CD14-positive monocyte (primary cell): ENCODE results near the gene ASTN2. TPM values are rescaled to one million over a fixed set of nuclear protein-coding genes. Genes with fewer than 3 reads are reported as not detected.

Source experiments
- DNase-seq, 3 donors: peaks; one replicate each; pipeline ENCODE4 v3.0.0-alpha.2; 2011 to 2022
- H2AFZ ChIP-seq: 2 replicates; pipeline ENCODE4 v1.6.0; 2012; ENCODE audit warnings: mild to moderate bottlenecking, low read depth, low read length, inconsistent platforms; ENCODE audit not compliant: insufficient read depth, poor library complexity, severe bottlenecking
- H3K27ac ChIP-seq, 2 donors: 1 replicate in 1 of 2; 2 replicates in 1 of 2; pipeline ENCODE4 v1.5.1; 2012 to 2013; ENCODE audit warnings: low read length in 2 of 2, control low read depth in 1 of 2, inconsistent platforms in 1 of 2, low read depth in 1 of 2, mild to moderate bottlenecking in 1 of 2
- H3K27me3 ChIP-seq, 2 donors: one replicate each; pipeline versions ENCODE4 v1.6.0 to v1.6.1; 2011 to 2013; ENCODE audit warnings: low read length in 2 of 2; ENCODE audit not compliant: control insufficient read depth in 2 of 2, insufficient read depth in 2 of 2
- H3K36me3 ChIP-seq, 2 donors: replicated peaks in 1 of 2; 1 replicate in 1 of 2; 2 replicates in 1 of 2; pipeline versions ENCODE4 v1.5.1 to v1.6.1; 2012 to 2013; ENCODE audit warnings: low read length in 2 of 2, control low read depth in 1 of 2, inconsistent platforms in 1 of 2, mild to moderate bottlenecking in 1 of 2; ENCODE audit not compliant: insufficient read depth in 2 of 2, control insufficient read depth in 1 of 2
- H3K4me1 ChIP-seq, 2 donors: 1 replicate in 1 of 2; 2 replicates in 1 of 2; pipeline versions ENCODE4 v1.5.1 to v1.6.1; 2012 to 2013; ENCODE audit warnings: low read length in 2 of 2, control low read depth in 1 of 2, inconsistent platforms in 1 of 2, mild to moderate bottlenecking in 1 of 2, moderate library complexity in 1 of 2; ENCODE audit not compliant: insufficient read depth in 2 of 2, control insufficient read depth in 1 of 2
- H3K4me2 ChIP-seq: replicated peaks from 2 replicates; pipeline ENCODE3; 2012; ENCODE audit warnings: low read length, moderate library complexity, mild to moderate bottlenecking; ENCODE audit not compliant: poor library complexity, severe bottlenecking; ENCODE audit errors: extremely low read depth
- H3K4me3 ChIP-seq, 3 experiments: fragments of 200-600 bp in 1 of 3; sonication (generic) in 1 of 3; replicated peaks in 1 of 3; 1 replicate in 2 of 3; 2 replicates in 1 of 3; pipeline ENCODE4 v1.5.1; 2011 to 2013; ENCODE audit warnings: low read length in 3 of 3, mild to moderate bottlenecking in 3 of 3, control low read depth in 2 of 3, low read depth in 2 of 3, inconsistent platforms in 1 of 3, moderate library complexity in 1 of 3
- H3K79me2 ChIP-seq: 2 replicates; pipeline ENCODE4 v1.6.0; 2012; ENCODE audit warnings: mild to moderate bottlenecking, control low read depth, inconsistent platforms, low read length, moderate library complexity; ENCODE audit not compliant: insufficient read depth
- H3K9ac ChIP-seq: 2 replicates; pipeline ENCODE4 v1.6.0; 2017; ENCODE audit warnings: low read length, mild to moderate bottlenecking; ENCODE audit not compliant: insufficient read depth, poor library complexity, severe bottlenecking
- H3K9me3 ChIP-seq, 2 donors: replicated peaks in 1 of 2; 1 replicate in 1 of 2; 2 replicates in 1 of 2; pipeline versions ENCODE4 v1.5.1 to v1.6.1; 2012 to 2013; ENCODE audit warnings: low read length in 2 of 2, control low read depth in 1 of 2; ENCODE audit not compliant: control insufficient read depth in 1 of 2, insufficient read depth in 1 of 2
- H4K20me1 ChIP-seq: 2 replicates; pipeline ENCODE4 v1.6.0; 2012; ENCODE audit warnings: mild to moderate bottlenecking, low read length, control low read depth, moderate library complexity; ENCODE audit not compliant: insufficient read depth
- H3K27ac Mint-ChIP-seq, 7 donors: one replicate each; pipeline ENCODE4 v1.8.0; 2020; ENCODE audit warnings: mild to moderate bottlenecking in 7 of 7, mixed read lengths in 7 of 7, moderate library complexity in 6 of 7, inconsistent platforms in 2 of 7
- H3K27me3 Mint-ChIP-seq, 3 donors: one replicate each; pipeline ENCODE4 v1.8.0; 2021 to 2022; ENCODE audit warnings: low read depth in 3 of 3, mild to moderate bottlenecking in 3 of 3, mixed read lengths in 3 of 3, moderate library complexity in 3 of 3, inconsistent platforms in 1 of 3
- H3K36me3 Mint-ChIP-seq, 2 donors: one replicate each; pipeline ENCODE4 v1.8.0; 2020; ENCODE audit warnings: mixed read lengths in 2 of 2, inconsistent platforms in 1 of 2, mild to moderate bottlenecking in 1 of 2
- H3K4me1 Mint-ChIP-seq: one replicate; pipeline ENCODE4 v1.8.0; 2020; ENCODE audit warnings: mild to moderate bottlenecking, mixed read lengths
- H3K4me3 Mint-ChIP-seq, 2 donors: one replicate each; pipeline ENCODE4 v1.8.0; 2020; ENCODE audit warnings: mild to moderate bottlenecking in 2 of 2, mixed read lengths in 2 of 2, moderate library complexity in 1 of 2
- H3K9me3 Mint-ChIP-seq, 7 donors: one replicate each; pipeline ENCODE4 v1.8.0; 2020 to 2022; ENCODE audit warnings: mixed read lengths in 7 of 7, mild to moderate bottlenecking in 6 of 7, moderate library complexity in 6 of 7, inconsistent platforms in 2 of 7
- WGBS: methylation state at CpG from one replicate; pipeline ENCODE4 v1.1.5; 2013; ENCODE audit warnings: missing lambda C conversion rate; ENCODE audit not compliant: insufficient coverage; 5-methylcytosine and 5-hydroxymethylcytosine counted together
- intact Hi-C, 2 donors: fragments of 100-400 bp; cut with micrococcal nuclease; formaldehyde crosslinking; loops; one replicate each; pipeline versions ENCODE4 v1.15.0 to v1.15.1; 2023
- polyA plus RNA-seq, 3 donors: library from polyadenylated mRNA; depleted of rRNA in 1 of 3; unstranded in 2 of 3; stranded (reverse) in 1 of 3; fragments of 300-500 nt in 2 of 3; fragments of >200 nt in 1 of 3; fragmentation: Illumina TruSeq in 2 of 3; gene quantifications; 1 replicate in 2 of 3; 2 replicates in 1 of 3; pipeline ENCODE4 v1.2.3, GENCODE V29; 2012 to 2021
- TF ChIP-seq, protein P1 (sequence below): fragments of 200-600 bp; IDR thresholded peaks from one replicate; pipeline ENCODE4 v1.8.0; 2022; ENCODE audit warnings: antibody characterized with exemption, mild to moderate bottlenecking

ASTN2 gene
- polyA plus RNA-seq, 3 donors, result not detected

DNA sequence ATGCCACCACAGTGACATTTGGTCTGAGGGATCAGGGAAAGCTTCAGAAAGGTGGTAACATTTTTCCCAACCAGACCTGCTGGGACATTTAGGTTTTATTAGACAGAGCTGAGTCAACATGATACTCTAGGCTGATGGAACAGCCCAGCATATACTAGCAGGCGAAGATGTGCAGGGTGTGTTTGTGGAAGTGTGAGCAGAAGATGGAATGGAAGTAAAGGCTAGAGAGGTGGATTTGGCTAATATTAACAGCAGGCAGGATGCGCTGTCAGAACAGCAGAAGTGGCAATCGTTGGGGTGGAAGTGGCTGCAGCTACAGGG, 340.6 kb downstream of the ASTN2 start:
- H3K27me3 ChIP-seq, result no peaks in the 10 kb centered on the region
- no peaks in the 10 kb centered on the region for H3K36me3 ChIP-seq
- H4K20me1 ChIP-seq, result no peaks in the 10 kb centered on the region
- no peak overlapping the region for H3K4me3 Mint-ChIP-seq
- WGBS, result 100% methylated on average over 2 of the region's 3 CpGs
- no peaks in the 10 kb centered on the region for H3K4me1 ChIP-seq
- TF ChIP-seq, protein P1, sequence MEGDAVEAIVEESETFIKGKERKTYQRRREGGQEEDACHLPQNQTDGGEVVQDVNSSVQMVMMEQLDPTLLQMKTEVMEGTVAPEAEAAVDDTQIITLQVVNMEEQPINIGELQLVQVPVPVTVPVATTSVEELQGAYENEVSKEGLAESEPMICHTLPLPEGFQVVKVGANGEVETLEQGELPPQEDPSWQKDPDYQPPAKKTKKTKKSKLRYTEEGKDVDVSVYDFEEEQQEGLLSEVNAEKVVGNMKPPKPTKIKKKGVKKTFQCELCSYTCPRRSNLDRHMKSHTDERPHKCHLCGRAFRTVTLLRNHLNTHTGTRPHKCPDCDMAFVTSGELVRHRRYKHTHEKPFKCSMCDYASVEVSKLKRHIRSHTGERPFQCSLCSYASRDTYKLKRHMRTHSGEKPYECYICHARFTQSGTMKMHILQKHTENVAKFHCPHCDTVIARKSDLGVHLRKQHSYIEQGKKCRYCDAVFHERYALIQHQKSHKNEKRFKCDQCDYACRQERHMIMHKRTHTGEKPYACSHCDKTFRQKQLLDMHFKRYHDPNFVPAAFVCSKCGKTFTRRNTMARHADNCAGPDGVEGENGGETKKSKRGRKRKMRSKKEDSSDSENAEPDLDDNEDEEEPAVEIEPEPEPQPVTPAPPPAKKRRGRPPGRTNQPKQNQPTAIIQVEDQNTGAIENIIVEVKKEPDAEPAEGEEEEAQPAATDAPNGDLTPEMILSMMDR, result no peak
- no peak for DNase-seq
- H3K9me3 Mint-ChIP-seq, result peaks cover 0 to 2% (median 0%) of the 10 kb centered on the region in 7 donors
- H3K79me2 ChIP-seq, result no peaks in the 10 kb centered on the region
- H3K9me3 ChIP-seq, result no peaks in the 10 kb centered on the region
- no peak overlapping the region for H3K4me2 ChIP-seq
- no peaks in the 10 kb centered on the region for H3K4me1 Mint-ChIP-seq
- H2AFZ ChIP-seq, result no peak overlapping the region
- no peak overlapping the region for H3K27ac Mint-ChIP-seq
- H3K27me3 Mint-ChIP-seq, result peaks cover 1 to 8% (median 3%) of the 10 kb centered on the region in 3 donors
- H3K4me3 ChIP-seq, result no peak overlapping the region
- no peak overlapping the region for H3K9ac ChIP-seq
- H3K27ac ChIP-seq, result no peak overlapping the region
- intact Hi-C loops, result no loop called here
- H3K36me3 Mint-ChIP-seq, result no peaks in the 10 kb centered on the region

DNA sequence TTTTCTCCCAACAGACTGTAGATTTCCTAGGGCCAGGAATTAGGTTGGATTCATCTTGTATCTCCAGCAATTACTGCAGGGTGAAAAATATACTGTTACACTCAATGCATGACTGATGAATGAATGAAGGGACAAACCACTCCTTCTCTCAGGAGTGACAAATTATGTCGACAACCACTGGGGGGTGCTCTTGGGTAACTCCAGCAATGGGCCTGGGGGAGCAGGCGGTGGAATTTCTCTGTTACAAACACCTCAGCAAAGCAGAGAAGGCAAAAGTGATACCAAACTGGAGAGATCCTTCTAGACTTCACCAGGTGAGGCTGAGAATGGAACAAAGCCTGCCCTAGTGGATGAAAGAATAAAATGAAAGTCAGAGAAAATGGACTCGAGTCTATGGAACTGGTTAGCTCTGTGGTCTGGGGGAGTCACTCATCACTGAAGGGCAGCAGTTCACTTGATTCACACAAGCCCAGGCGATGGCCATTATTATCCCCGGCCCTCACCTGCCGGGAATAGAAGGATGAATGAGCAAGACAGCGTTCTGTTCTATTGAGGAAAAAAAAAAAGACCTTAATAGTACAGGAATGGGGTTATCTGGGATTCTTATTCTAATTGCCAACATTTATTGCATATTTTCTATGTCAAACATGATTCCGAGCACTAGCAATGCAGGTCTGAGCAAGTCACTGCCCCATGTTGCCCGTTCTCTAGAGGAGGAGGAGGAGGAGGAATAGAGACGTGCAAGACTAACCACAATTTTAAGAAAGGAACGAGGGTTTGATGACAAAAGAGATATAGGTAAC, 341.1 kb downstream of the ASTN2 start:
- H3K27me3 ChIP-seq, result no peaks in the 10 kb centered on the region
- intact Hi-C loops, result no loop called here
- no peaks in the 10 kb centered on the region for H3K4me1 ChIP-seq
- DNase-seq, result no peak
- H3K36me3 ChIP-seq, result no peaks in the 10 kb centered on the region
- Mint-ChIP-seq H3K4me1 (no peaks in the 10 kb centered on the region), H3K4me3 (no peak overlapping the region), H3K27me3 (peaks cover 0 to 8% (median 3%) of the 10 kb centered on the region in 3 donors), H3K9me3 (peaks cover 0 to 2% (median 0%) of the 10 kb centered on the region in 7 donors), H3K27ac (no peak overlapping the region), H3K36me3 (no peaks in the 10 kb centered on the region)
- H3K79me2 ChIP-seq, result no peaks in the 10 kb centered on the region
- H3K9ac ChIP-seq, result no peak overlapping the region
- no peak overlapping the region for H3K4me3 ChIP-seq
- 64% methylated on average over 3 of the region's 11 CpGs for WGBS
- TF ChIP-seq, protein P1, result peak; percentile 41
- no peak overlapping the region for H2AFZ ChIP-seq
- no peaks in the 10 kb centered on the region for H3K9me3 ChIP-seq
- no peak overlapping the region for H3K27ac ChIP-seq
- no peaks in the 10 kb centered on the region for H4K20me1 ChIP-seq
- H3K4me2 ChIP-seq, result no peak overlapping the region
